CD4-positive, alpha-beta T cell (primary cell): ENCODE data around the gene NGFR. TPM values are rescaled to one million over a fixed set of nuclear protein-coding genes. Genes with fewer than 3 reads are reported as not detected.

ENCODE experiments used
- ATAC-seq: fragments of 200-7000 bp; cut with Tn5 transposase; one replicate; pipeline ENCODE4 v1.10.0; 2022; ENCODE audit warnings: mild to moderate bottlenecking; ENCODE audit not compliant: poor library complexity
- CTCF ChIA-PET: fragments of 350-600 bp; sonication (Branson Sonifier 250); formaldehyde crosslinking; loops from one replicate; lab custom pipeline; 2021; ENCODE audit warnings: antibody characterized with exemption, inconsistent platforms; lab: Charles Lee
- POLR2A ChIA-PET: fragments of 350-600 bp; sonication (Branson Sonifier 250); formaldehyde crosslinking; loops from one replicate; lab custom pipeline; 2021; ENCODE audit warnings: antibody characterized with exemption, inconsistent platforms; lab: Charles Lee
- DNase-seq, 14 experiments: peaks; one replicate each; pipeline ENCODE4 v3.0.0-alpha.2; 2013 to 2020; ENCODE audit warnings: mixed read lengths in 2 of 14
- H3K27ac ChIP-seq, 2 donors: one replicate each; pipeline versions ENCODE4 v1.5.1 to v1.7.0; 2013; ENCODE audit warnings: low read length in 2 of 2, low read depth in 1 of 2, mild to moderate bottlenecking in 1 of 2
- H3K27me3 ChIP-seq, 2 experiments: 1 replicate in 1 of 2; 2 replicates in 1 of 2; pipeline versions ENCODE4 v1.6.1 to v1.7.0; 2013; ENCODE audit warnings: low read length in 2 of 2, control low read depth in 1 of 2, mild to moderate bottlenecking in 1 of 2, moderate library complexity in 1 of 2; ENCODE audit not compliant: insufficient read depth in 2 of 2, control insufficient read depth in 1 of 2
- H3K36me3 ChIP-seq: one replicate; pipeline ENCODE4 v1.6.1; 2013; ENCODE audit warnings: low read length, control low read depth; ENCODE audit not compliant: insufficient read depth
- H3K4me1 ChIP-seq: one replicate; pipeline ENCODE4 v1.6.1; 2013; ENCODE audit warnings: low read length, control low read depth; ENCODE audit not compliant: insufficient read depth
- H3K4me3 ChIP-seq: one replicate; pipeline ENCODE4 v1.5.1; 2013; ENCODE audit warnings: mild to moderate bottlenecking, low read length, moderate library complexity
- H3K9me3 ChIP-seq, 2 experiments: 1 replicate in 1 of 2; 2 replicates in 1 of 2; pipeline versions ENCODE4 v1.6.1 to v1.7.0; 2013; ENCODE audit warnings: low read length in 2 of 2, mild to moderate bottlenecking in 2 of 2, control low read depth in 1 of 2, moderate library complexity in 1 of 2; ENCODE audit not compliant: control insufficient read depth in 1 of 2, insufficient read depth in 1 of 2
- H3K27ac Mint-ChIP-seq: one replicate; pipeline ENCODE4 v1.8.0; 2020; ENCODE audit warnings: mixed read lengths
- H3K27me3 Mint-ChIP-seq: one replicate; pipeline ENCODE4 v1.8.0; 2021; ENCODE audit warnings: mixed read lengths
- H3K36me3 Mint-ChIP-seq: one replicate; pipeline ENCODE4 v1.8.0; 2021; ENCODE audit warnings: low read depth, mixed read lengths
- H3K4me1 Mint-ChIP-seq: one replicate; pipeline ENCODE4 v1.8.0; 2021; ENCODE audit warnings: low read depth, mixed read lengths
- H3K4me3 Mint-ChIP-seq: one replicate; pipeline ENCODE4 v1.8.0; 2020; ENCODE audit warnings: mild to moderate bottlenecking, mixed read lengths
- H3K9me3 Mint-ChIP-seq: one replicate; pipeline ENCODE4 v1.8.0; 2020; ENCODE audit warnings: mixed read lengths
- intact Hi-C, 2 experiments: fragments of 100-400 bp; cut with DNase I in 1 of 2; cut with micrococcal nuclease in 1 of 2; formaldehyde crosslinking; loops; one replicate each; pipeline versions ENCODE4 v1.15.1 to v1.9.0; 2023 to 2025; cut with DNase I, micrococcal nuclease
- total RNA-seq, 174 experiments: library from RNA in 2 of 174; stranded (reverse) in 2 of 174; gene quantifications; one replicate each; pipeline ENCODE4 v1.2.3 and lab custom pipeline; 2021 to 2026
- TF ChIP-seq, protein P1 (sequence below): fragments of 200-600 bp; IDR thresholded peaks from one replicate; pipeline ENCODE4 v1.8.0; 2022; ENCODE audit warnings: antibody characterized with exemption, mild to moderate bottlenecking

NGFR gene
- total RNA-seq, 2 experiments from 2014 or later, result 0.11 to 0.22 TPM

DNA sequence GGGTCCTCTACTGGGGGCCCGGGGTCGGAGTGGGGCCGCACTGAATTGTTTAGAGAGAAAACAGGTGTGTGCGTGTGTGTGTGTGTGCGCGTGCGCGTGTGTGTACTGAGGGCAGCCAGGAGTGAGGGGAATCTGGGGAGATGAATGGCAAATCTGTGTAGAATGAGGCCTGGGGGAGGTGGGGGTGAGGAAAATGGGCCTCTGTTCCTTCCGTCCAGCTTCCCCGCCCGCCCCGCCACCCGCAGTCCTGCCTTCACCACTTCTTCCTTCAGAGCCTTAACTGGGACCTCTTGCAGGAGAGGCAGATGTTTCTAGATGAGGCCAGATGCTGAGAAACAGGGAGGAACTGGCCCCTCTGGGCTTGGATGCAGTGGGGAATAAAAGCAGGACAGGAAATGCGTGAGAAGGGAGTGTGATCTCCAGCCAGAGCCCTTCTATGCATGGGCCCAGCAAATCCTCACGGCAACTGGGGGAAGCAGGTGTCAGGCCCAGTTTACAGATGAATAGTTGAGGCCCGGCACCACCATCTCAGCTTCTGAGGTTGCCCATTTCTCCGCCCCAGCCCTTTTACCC is 29.7 kb upstream of the NGFR start:
- H3K36me3 Mint-ChIP-seq, result no peaks in the 10 kb centered on the region
- ATAC-seq, result no peak
- peaks cover 8% of the 10 kb centered on the region for H3K4me1 ChIP-seq

DNA sequence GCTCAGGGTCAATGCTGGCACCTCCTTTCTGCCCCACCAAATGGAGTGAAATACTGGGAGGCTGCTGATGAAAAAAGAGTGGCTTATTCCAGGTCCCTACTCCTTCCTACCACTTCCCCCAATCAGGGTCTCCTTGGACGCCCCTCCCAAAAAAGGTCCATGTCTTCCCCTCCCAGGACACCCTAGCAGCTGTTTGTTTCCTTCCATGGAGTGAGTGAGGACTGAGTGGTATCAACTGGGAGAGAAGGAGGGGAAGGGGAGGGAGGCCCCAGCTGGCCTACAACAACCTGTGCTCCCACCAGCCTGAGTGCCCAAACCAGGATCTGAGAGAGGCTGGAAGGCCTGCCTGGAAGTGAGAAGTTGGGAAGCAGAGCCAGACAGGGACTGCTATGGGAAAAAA is 28.7 kb upstream of the NGFR start:
- POLR2A ChIA-PET, result no interaction called here
- no peak overlapping the region for H3K4me3 Mint-ChIP-seq
- H3K27me3 ChIP-seq, result peaks cover 42 to 49% of the 10 kb centered on the region in 2 experiments

More for the DNA sequence above, 29.7 kb upstream of the NGFR start:
- no peak overlapping the region for H3K27ac ChIP-seq
- Mint-ChIP-seq H3K27me3 (peaks cover 87% of the 10 kb centered on the region), H3K4me3 (no peak overlapping the region), H3K4me1 (no peaks in the 10 kb centered on the region), H3K27ac (no peak overlapping the region), H3K9me3 (peaks cover 2% of the 10 kb centered on the region)
- H3K36me3 ChIP-seq, result no peaks in the 10 kb centered on the region
- no peak overlapping the region for H3K4me3 ChIP-seq
- DNase-seq, result no peak
- POLR2A ChIA-PET, result no interaction called here
- peaks cover 39 to 41% of the 10 kb centered on the region in 2 experiments for H3K27me3 ChIP-seq
- CTCF ChIA-PET, result no interaction called here
- intact Hi-C loops, result no loop called here
- TF ChIP-seq, protein P1, sequence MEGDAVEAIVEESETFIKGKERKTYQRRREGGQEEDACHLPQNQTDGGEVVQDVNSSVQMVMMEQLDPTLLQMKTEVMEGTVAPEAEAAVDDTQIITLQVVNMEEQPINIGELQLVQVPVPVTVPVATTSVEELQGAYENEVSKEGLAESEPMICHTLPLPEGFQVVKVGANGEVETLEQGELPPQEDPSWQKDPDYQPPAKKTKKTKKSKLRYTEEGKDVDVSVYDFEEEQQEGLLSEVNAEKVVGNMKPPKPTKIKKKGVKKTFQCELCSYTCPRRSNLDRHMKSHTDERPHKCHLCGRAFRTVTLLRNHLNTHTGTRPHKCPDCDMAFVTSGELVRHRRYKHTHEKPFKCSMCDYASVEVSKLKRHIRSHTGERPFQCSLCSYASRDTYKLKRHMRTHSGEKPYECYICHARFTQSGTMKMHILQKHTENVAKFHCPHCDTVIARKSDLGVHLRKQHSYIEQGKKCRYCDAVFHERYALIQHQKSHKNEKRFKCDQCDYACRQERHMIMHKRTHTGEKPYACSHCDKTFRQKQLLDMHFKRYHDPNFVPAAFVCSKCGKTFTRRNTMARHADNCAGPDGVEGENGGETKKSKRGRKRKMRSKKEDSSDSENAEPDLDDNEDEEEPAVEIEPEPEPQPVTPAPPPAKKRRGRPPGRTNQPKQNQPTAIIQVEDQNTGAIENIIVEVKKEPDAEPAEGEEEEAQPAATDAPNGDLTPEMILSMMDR, result no peak
- H3K9me3 ChIP-seq, result peaks cover 7 to 10% of the 10 kb centered on the region in 2 experiments

DNA sequence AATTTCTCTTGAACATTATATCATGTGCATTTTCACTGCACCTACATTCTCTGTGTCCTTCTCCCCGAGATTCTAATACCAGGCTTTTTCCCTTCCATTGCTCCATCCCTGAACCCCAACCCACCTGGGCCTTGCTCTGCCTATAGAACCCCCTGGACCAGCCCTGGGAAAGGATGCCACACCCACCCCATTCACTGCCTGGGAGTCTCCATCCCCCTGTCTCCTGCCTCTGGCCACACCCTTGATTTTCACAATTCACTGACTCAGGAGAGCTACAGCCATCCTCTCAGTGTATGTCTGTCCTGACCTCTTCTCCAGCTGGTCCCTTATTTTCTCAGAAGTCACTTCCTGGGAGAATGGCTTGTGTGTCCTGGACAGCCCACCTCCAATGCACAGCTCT is 27.9 kb upstream of the NGFR start:
- DNase-seq (no peak), ATAC-seq (no peak)
- Histone ChIP-seq H3K27ac (no peak overlapping the region), H3K27me3 (peaks cover 45 to 57% of the 10 kb centered on the region in 2 experiments), H3K36me3 (no peaks in the 10 kb centered on the region), H3K4me1 (peaks cover 11% of the 10 kb centered on the region), H3K9me3 (peaks cover 7 to 16% of the 10 kb centered on the region in 2 experiments), H3K4me3 (no peak overlapping the region)
- H3K9me3 Mint-ChIP-seq, result peaks cover 2% of the 10 kb centered on the region
- H3K4me1 Mint-ChIP-seq, result no peaks in the 10 kb centered on the region
- H3K27ac Mint-ChIP-seq, result no peak overlapping the region
- intact Hi-C loops, result no loop called here
- CTCF ChIA-PET, result no interaction called here
- POLR2A ChIA-PET, result no interaction called here
- no peaks in the 10 kb centered on the region for H3K36me3 Mint-ChIP-seq
- no peak overlapping the region for H3K4me3 Mint-ChIP-seq
- H3K27me3 Mint-ChIP-seq, result peaks cover 92% of the 10 kb centered on the region
- TF ChIP-seq, protein P1, result no peak

More for the DNA sequence above, 28.7 kb upstream of the NGFR start:
- intact Hi-C loops, result no loop called here
- Mint-ChIP-seq H3K4me1 (no peaks in the 10 kb centered on the region), H3K27me3 (peaks cover 88% of the 10 kb centered on the region), H3K36me3 (no peaks in the 10 kb centered on the region), H3K27ac (no peak overlapping the region), H3K9me3 (peaks cover 2% of the 10 kb centered on the region)
- H3K9me3 ChIP-seq, result peaks cover 7 to 16% of the 10 kb centered on the region in 2 experiments
- peaks cover 11% of the 10 kb centered on the region for H3K4me1 ChIP-seq
- H3K36me3 ChIP-seq, result no peaks in the 10 kb centered on the region
- DNase-seq (no peak), ATAC-seq (no peak)
- H3K27ac ChIP-seq, result no peak overlapping the region
- CTCF ChIA-PET, result no interaction called here
- no peak overlapping the region for H3K4me3 ChIP-seq
- TF ChIP-seq, protein P1, result no peak
